Right lobe of liver (tissue), 4 donors: Measurements from ENCODE around the gene HHATL.

Source experiments
- POLR2A ChIP-seq: fragments of 450-650 bp; IDR thresholded peaks from one replicate; pipeline ENCODE4 v1.6.1; 2017; ENCODE audit warnings: antibody characterized with exemption, mild to moderate bottlenecking
- TF ChIP-seq, protein P1 (sequence below), 4 donors: fragments of 200-600 bp in 3 of 4; fragments of 450-650 bp in 1 of 4; IDR thresholded peaks; one replicate each; pipeline versions ENCODE4 v1.5.1 to v1.8.0; 2016 to 2022; ENCODE audit warnings: antibody characterized with exemption in 4 of 4, mild to moderate bottlenecking in 2 of 4
- donor health status: DM: no; HTN: no; CAD: no.
- donor health status: DM: no; HTN: no; CAD: no.
- donor health status: DM: no; HTN: yes; CAD: no.

DNA sequence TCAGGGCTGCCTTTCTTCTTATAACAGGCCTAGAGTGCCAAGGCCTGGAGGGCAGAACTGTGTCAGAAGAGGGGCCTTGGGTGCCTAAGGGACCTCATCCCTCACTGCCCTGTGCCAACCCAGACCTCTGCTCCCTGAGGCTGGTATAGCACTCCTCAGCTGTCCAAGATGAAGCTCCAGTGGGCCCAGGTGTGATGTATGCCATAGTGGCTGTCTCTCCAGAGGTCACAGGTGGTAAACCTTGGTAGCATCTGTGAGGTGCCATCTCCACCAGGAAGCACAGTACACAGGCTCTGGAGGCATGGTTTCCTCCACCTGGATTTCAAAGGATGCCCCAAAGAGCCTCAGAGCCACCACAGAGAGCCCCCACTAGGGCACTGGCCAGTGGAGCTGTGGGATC, 29.5 kb downstream of the HHATL start:
- TF ChIP-seq, protein P1, sequence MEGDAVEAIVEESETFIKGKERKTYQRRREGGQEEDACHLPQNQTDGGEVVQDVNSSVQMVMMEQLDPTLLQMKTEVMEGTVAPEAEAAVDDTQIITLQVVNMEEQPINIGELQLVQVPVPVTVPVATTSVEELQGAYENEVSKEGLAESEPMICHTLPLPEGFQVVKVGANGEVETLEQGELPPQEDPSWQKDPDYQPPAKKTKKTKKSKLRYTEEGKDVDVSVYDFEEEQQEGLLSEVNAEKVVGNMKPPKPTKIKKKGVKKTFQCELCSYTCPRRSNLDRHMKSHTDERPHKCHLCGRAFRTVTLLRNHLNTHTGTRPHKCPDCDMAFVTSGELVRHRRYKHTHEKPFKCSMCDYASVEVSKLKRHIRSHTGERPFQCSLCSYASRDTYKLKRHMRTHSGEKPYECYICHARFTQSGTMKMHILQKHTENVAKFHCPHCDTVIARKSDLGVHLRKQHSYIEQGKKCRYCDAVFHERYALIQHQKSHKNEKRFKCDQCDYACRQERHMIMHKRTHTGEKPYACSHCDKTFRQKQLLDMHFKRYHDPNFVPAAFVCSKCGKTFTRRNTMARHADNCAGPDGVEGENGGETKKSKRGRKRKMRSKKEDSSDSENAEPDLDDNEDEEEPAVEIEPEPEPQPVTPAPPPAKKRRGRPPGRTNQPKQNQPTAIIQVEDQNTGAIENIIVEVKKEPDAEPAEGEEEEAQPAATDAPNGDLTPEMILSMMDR (IDR thresholded peaks at IDR 0.05): no peak
- TF ChIP-seq POLR2A: no peak
